Measurements from ENCODE around the gene UCHL5. TPM values are rescaled to one million over a fixed set of nuclear protein-coding genes. Genes with fewer than 3 reads are reported as not detected.
A peak's percentile ranks its signal among the peaks of the same experiment; 100 is the strongest.
"Not testable (repeated sequence)": the region's sequence is repeated elsewhere in the genome, so short reads cannot be mapped to it uniquely, and the experiment has no call there.

The UCHL5 gene
- polyA plus RNA-seq, 5 donors: 29.7 to 53.5 (median 46.1) TPM

- no peak for DNase-seq
Observed at GRCh38 chr1:193068013-193068412, 8.9 kb upstream of the UCHL5 start.

GRCh38 chr1:193066606-193067005 lies 7.4 kb upstream of the UCHL5 start:
- no peak for DNase-seq

GRCh38 chr1:193065954-193066353 lies 6.8 kb upstream of the UCHL5 start:
- no peak for DNase-seq

- no peak for DNase-seq
Observed at GRCh38 chr1:193062698-193063463, 3.7 kb upstream of the UCHL5 start.

- DNase-seq: no peak
Observed at GRCh38 chr1:193060938-193061337, 1.8 kb upstream of the UCHL5 start.

GRCh38 chr1:193060406-193060805 lies 1.2 kb upstream of the UCHL5 start:
- DNase-seq: peak; percentile 10 to 21

GRCh38 chr1:193060115-193060403 lies 899 bp upstream of the UCHL5 start:
- DNase-seq: no peak

- DNase-seq: peak; percentile 51 to 52
Observed at GRCh38 chr1:193058529-193059281, 455 bp downstream of the UCHL5 start.

- DNase-seq: no peak
Observed at GRCh38 chr1:193054169-193054675, 4.9 kb downstream of the UCHL5 start.

- not testable (repeated sequence) for DNase-seq
Observed at GRCh38 chr1:193048913-193049312, 10.2 kb downstream of the UCHL5 start.

GRCh38 chr1:193042766-193043691 lies 16.1 kb downstream of the UCHL5 start:
- DNase-seq: no peak

- DNase-seq: no peak
Observed at GRCh38 chr1:193040011-193040410, 19.1 kb downstream of the UCHL5 start.

- DNase-seq: no peak
Observed at GRCh38 chr1:193036337-193037047, 22.7 kb downstream of the UCHL5 start.

- DNase-seq: no peak
Observed at GRCh38 chr1:193033610-193034009, 25.6 kb downstream of the UCHL5 start.

- not testable (repeated sequence) for DNase-seq
Observed at GRCh38 chr1:193032643-193033427, 26.3 kb downstream of the UCHL5 start.

GRCh38 chr1:193031431-193031830 lies 27.7 kb downstream of the UCHL5 start:
- DNase-seq: no peak

- no peak for DNase-seq
Observed at GRCh38 chr1:193030280-193030679, 28.9 kb downstream of the UCHL5 start.

GRCh38 chr1:193025218-193025617 lies 33.9 kb downstream of the UCHL5 start:
- no peak for DNase-seq

- DNase-seq: peak; percentile 37 to 55
Observed at GRCh38 chr1:193019442-193020026, 39.6 kb downstream of the UCHL5 start.

- no peak for DNase-seq
Observed at GRCh38 chr1:193016788-193017187, 42.4 kb downstream of the UCHL5 start.
